GM23338 (cell line): Measurements from ENCODE around the gene S100P. TPM values are rescaled to one million over a fixed set of nuclear protein-coding genes. Genes with fewer than 3 reads are reported as not detected.

Source experiments
- ATAC-seq: fragments of 200-7000 bp; cut with Tn5 transposase; 3 replicates; pipeline ENCODE4 v1.9.1; 2020
- DNase-seq: peaks from one replicate; pipeline ENCODE4 v3.0.0-alpha.2; 2015; ENCODE audit warnings: low spot score
- H2AFZ ChIP-seq: fragments of 200-600 bp; sonication (generic); 2 replicates; pipeline ENCODE4 v1.8.0; 2016; ENCODE audit warnings: antibody characterized with exemption, mild to moderate bottlenecking, moderate library complexity
- H3F3A ChIP-seq: fragments of 200-600 bp; sonication (generic); replicated peaks from 2 replicates; pipeline ENCODE4 v1.8.0; 2017; ENCODE audit warnings: antibody characterized with exemption, mixed run types, low read depth
- H3K27ac ChIP-seq: fragments of 200-600 bp; sonication (generic); 2 replicates; pipeline ENCODE4 v1.6.1; 2016; ENCODE audit warnings: low read depth
- H3K27me3 ChIP-seq: fragments of 200-600 bp; sonication (generic); 2 replicates; pipeline ENCODE4 v1.8.0; 2016; ENCODE audit warnings: mild to moderate bottlenecking, mixed run types, moderate library complexity; ENCODE audit not compliant: insufficient read depth
- H3K36me3 ChIP-seq: fragments of 200-600 bp; sonication (generic); 2 replicates; pipeline ENCODE4 v1.8.0; 2016; ENCODE audit warnings: mild to moderate bottlenecking; ENCODE audit not compliant: insufficient read depth
- H3K4me1 ChIP-seq: fragments of 200-600 bp; sonication (generic); 2 replicates; pipeline ENCODE4 v1.8.0; 2016; ENCODE audit warnings: mild to moderate bottlenecking, moderate library complexity; ENCODE audit not compliant: insufficient read depth
- H3K4me2 ChIP-seq: fragments of 200-600 bp; sonication (generic); 2 replicates; pipeline ENCODE4 v1.7.1; 2017; ENCODE audit warnings: mixed run types
- H3K4me3 ChIP-seq: fragments of 200-600 bp; sonication (generic); 2 replicates; pipeline ENCODE4 v1.6.1; 2016; ENCODE audit warnings: mixed run types
- H3K79me2 ChIP-seq: fragments of 200-600 bp; sonication (generic); replicated peaks from 2 replicates; pipeline ENCODE4 v1.8.0; 2017; ENCODE audit warnings: mild to moderate bottlenecking; ENCODE audit not compliant: insufficient read depth
- H3K9me2 ChIP-seq: fragments of 200-600 bp; sonication (generic); 2 replicates; pipeline ENCODE4 v1.8.0; 2017; ENCODE audit not compliant: insufficient read depth
- H4K20me1 ChIP-seq: fragments of 200-600 bp; sonication (generic); replicated peaks from 2 replicates; pipeline ENCODE4 v1.8.0; 2017; ENCODE audit warnings: mild to moderate bottlenecking; ENCODE audit not compliant: insufficient read depth
- H3K27ac Mint-ChIP-seq: 2 replicates; pipeline ENCODE4 v1.8.0; 2020; ENCODE audit warnings: inconsistent platforms, mild to moderate bottlenecking, moderate library complexity, mixed read lengths
- H3K27me3 Mint-ChIP-seq: 3 replicates; pipeline ENCODE4 v1.8.0; 2022; ENCODE audit warnings: low read depth, mild to moderate bottlenecking, moderate library complexity, mixed read lengths, inconsistent platforms; ENCODE audit not compliant: insufficient read depth, poor library complexity
- H3K36me3 Mint-ChIP-seq: 3 replicates; pipeline ENCODE4 v1.8.0; 2021; ENCODE audit warnings: low read depth, mild to moderate bottlenecking, inconsistent platforms, moderate library complexity, mixed read lengths
- H3K4me1 Mint-ChIP-seq: 3 replicates; pipeline ENCODE4 v1.8.0; 2020; ENCODE audit warnings: mild to moderate bottlenecking, inconsistent platforms, mixed read lengths
- H3K4me3 Mint-ChIP-seq: 3 replicates; pipeline ENCODE4 v1.8.0; 2021; ENCODE audit warnings: moderate library complexity, mild to moderate bottlenecking, inconsistent platforms, mixed read lengths
- H3K9me3 Mint-ChIP-seq: 3 replicates; pipeline ENCODE4 v1.8.0; 2020; ENCODE audit warnings: moderate library complexity, mild to moderate bottlenecking, inconsistent platforms, mixed read lengths
- CREB1 ChIP-seq: fragments of 250-450 bp; sonication (Bioruptor Pico); IDR thresholded peaks from 2 replicates; pipeline ENCODE4 v1.5.0; 2020; ENCODE audit warnings: low read depth, mild to moderate bottlenecking, moderate library complexity
- ETS1 ChIP-seq: IDR thresholded peaks from 2 replicates; pipeline ENCODE4 v1.6.1; 2016; ENCODE audit warnings: antibody characterized with exemption
- EZH2phosphoT487 ChIP-seq: fragments of 200-600 bp; sonication (generic); IDR thresholded peaks from one replicate; pipeline ENCODE4 v1.8.1; 2018; ENCODE audit warnings: antibody characterized with exemption; ENCODE audit not compliant: unreplicated experiment
- ZNF114 ChIP-seq: fragments of 250-450 bp; sonication (Bioruptor Pico); IDR thresholded peaks from 2 replicates; pipeline ENCODE4 v1.5.0; 2020; ENCODE audit warnings: mild to moderate bottlenecking, moderate library complexity
- ZNF462 ChIP-seq: fragments of 250-450 bp; sonication (Bioruptor Pico); IDR thresholded peaks from 2 replicates; pipeline ENCODE4 v1.5.0; 2020; ENCODE audit warnings: mild to moderate bottlenecking, moderate library complexity
- polyA plus RNA-seq: library from polyadenylated mRNA; unstranded; fragments of >200 nt; fragmentation: Nextera tagmentation; extraction: Ambion mirVana; gene quantifications from 2 replicates; pipeline ENCODE4 v1.2.1, GENCODE V29; 2016
- total RNA-seq: library from RNA; depleted of rRNA; stranded (reverse); fragments of >200 nt; shearing (Covaris generic); gene quantifications from 2 replicates; pipeline ENCODE4 v1.2.3, GENCODE V29; 2014

Gene S100P
- total and polyA plus RNA-seq, 2 experiments from 2014 or later = 0.32 TPM; not detected in 1

GRCh38 chr4:6644792-6645530, 48.7 kb upstream of the S100P start:
- peaks cover 28% of the 10 kb centered on the region for H3K79me2 ChIP-seq
- ATAC-seq = no peak
- no peaks in the 10 kb centered on the region for H3K9me2 ChIP-seq
- peaks cover 32% of the 10 kb centered on the region for H3K36me3 Mint-ChIP-seq
- H3K4me2 ChIP-seq = no peak overlapping the region
- TF ChIP-seq ETS1 = no peak
- H3K4me1 ChIP-seq = peaks cover 12% of the 10 kb centered on the region
- H4K20me1 ChIP-seq = peaks cover 21% of the 10 kb centered on the region
- H3K4me3 ChIP-seq = no peak overlapping the region
- H3K36me3 ChIP-seq = peaks cover 13% of the 10 kb centered on the region
- no peak for DNase-seq
- H3K27me3 ChIP-seq = no peaks in the 10 kb centered on the region
- no peak overlapping the region for H3K27ac Mint-ChIP-seq
- peaks cover 19% of the 10 kb centered on the region for H3K4me1 Mint-ChIP-seq
- peaks cover 4% of the 10 kb centered on the region for H3F3A ChIP-seq
- H3K27me3 Mint-ChIP-seq = peaks cover 19% of the 10 kb centered on the region
- H2AFZ ChIP-seq = no peak overlapping the region
- H3K27ac ChIP-seq = no peak overlapping the region
- H3K4me3 Mint-ChIP-seq = no peak overlapping the region
- peaks cover 6% of the 10 kb centered on the region; the same call in 1 of the 3 replicates for H3K9me3 Mint-ChIP-seq

GRCh38 chr4:6647169-6647568, 46.5 kb upstream of the S100P start:
- H2AFZ ChIP-seq = no peak overlapping the region
- peaks cover 3% of the 10 kb centered on the region; the same call in 1 of the 2 replicates for H3F3A ChIP-seq
- H3K27ac ChIP-seq = no peak overlapping the region
- no peak for TF ChIP-seq ZNF462 (CRISPR knock-in tag)
- TF ChIP-seq EZH2phosphoT487 = no peak
- no peak for TF ChIP-seq CREB1
- TF ChIP-seq ETS1 = no peak
- no peak for TF ChIP-seq ZNF114
- H3K79me2 ChIP-seq = peaks cover 12% of the 10 kb centered on the region
- H3K27me3 ChIP-seq = no peaks in the 10 kb centered on the region
- no peaks in the 10 kb centered on the region for H3K9me2 ChIP-seq
- H3K4me3 ChIP-seq = no peak overlapping the region
- Mint-ChIP-seq H3K36me3 (peaks cover 14% of the 10 kb centered on the region), H3K27me3 (peaks cover 7% of the 10 kb centered on the region), H3K4me1 (peaks cover 9% of the 10 kb centered on the region), H3K9me3 (no peaks in the 10 kb centered on the region), H3K27ac (no peak overlapping the region), H3K4me3 (no peak overlapping the region)
- peaks cover 8% of the 10 kb centered on the region for H3K36me3 ChIP-seq
- no peak overlapping the region for H3K4me2 ChIP-seq
- no peak for ATAC-seq
- no peak for DNase-seq
- H3K4me1 ChIP-seq = peaks cover 7% of the 10 kb centered on the region
- H4K20me1 ChIP-seq = peaks cover 8% of the 10 kb centered on the region
